Activated B cell treated with CpG ODN at 0.5 μM for 24 hours (primary cell): ENCODE results near the gene SKAP2. TPM values are rescaled to one million over a fixed set of nuclear protein-coding genes. Genes with fewer than 3 reads are reported as not detected.

Source experiments
- ATAC-seq: fragments of 200-7000 bp; cut with Tn5 transposase; one replicate; pipeline ENCODE4 v1.10.0; 2021; ENCODE audit warnings: low read depth, mild to moderate bottlenecking, moderate library complexity
- CTCF ChIA-PET: fragments of 350-600 bp; sonication (Branson Sonifier 250); formaldehyde crosslinking; loops from one replicate; lab custom pipeline; 2021; ENCODE audit warnings: antibody characterized with exemption; lab: Charles Lee
- POLR2A ChIA-PET: fragments of 350-600 bp; sonication (Branson Sonifier 250); formaldehyde crosslinking; loops from one replicate; lab custom pipeline; 2021; ENCODE audit warnings: antibody characterized with exemption; lab: Charles Lee
- DNase-seq: peaks from one replicate; pipeline ENCODE4 v3.0.0; 2022
- H3K27ac Mint-ChIP-seq: one replicate; pipeline ENCODE4 v1.8.0; 2020; ENCODE audit warnings: mixed read lengths
- H3K27me3 Mint-ChIP-seq: one replicate; pipeline ENCODE4 v1.8.0; 2021; ENCODE audit warnings: mixed read lengths
- H3K36me3 Mint-ChIP-seq: one replicate; pipeline ENCODE4 v1.8.0; 2021; ENCODE audit warnings: low read depth, mixed read lengths
- H3K4me1 Mint-ChIP-seq: one replicate; pipeline ENCODE4 v1.8.0; 2021; ENCODE audit warnings: mixed read lengths
- H3K4me3 Mint-ChIP-seq: one replicate; pipeline ENCODE4 v1.8.0; 2020; ENCODE audit warnings: mild to moderate bottlenecking, mixed read lengths
- H3K9me3 Mint-ChIP-seq: one replicate; pipeline ENCODE4 v1.8.0; 2020; ENCODE audit warnings: mixed read lengths
- CTCF ChIP-seq: fragments of 200-600 bp; IDR thresholded peaks from one replicate; pipeline ENCODE4 v1.8.0; 2022; ENCODE audit warnings: antibody characterized with exemption, mild to moderate bottlenecking
- intact Hi-C: fragments of 100-400 bp; cut with micrococcal nuclease; formaldehyde crosslinking; loops from one replicate; pipeline ENCODE4 v1.15.1; 2024
- total RNA-seq: library from RNA; stranded (reverse); gene quantifications from 2 replicates; pipeline ENCODE4 v1.2.3, GENCODE V29; 2022

The SKAP2 gene
- total RNA-seq, 1 donor from 2014 or later = 75.6 TPM

DNA sequence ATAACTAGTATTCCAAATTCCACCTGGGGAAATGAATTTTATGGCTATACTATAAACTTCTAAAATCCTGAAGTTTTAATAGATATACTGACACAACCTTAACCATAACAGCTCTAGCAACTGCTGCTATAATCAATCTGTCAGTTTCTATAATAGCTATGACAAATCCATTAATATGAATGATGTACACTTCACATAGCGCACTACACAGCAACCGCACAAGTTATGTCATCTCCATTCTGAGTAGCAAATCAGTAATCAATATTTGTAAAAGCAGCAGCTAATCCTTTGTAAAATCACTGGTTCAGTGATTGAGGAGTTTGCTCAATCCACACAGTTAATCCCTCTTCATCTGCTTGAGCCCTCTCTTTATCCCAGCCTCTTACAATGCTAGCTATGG is 105.3 kb downstream of the SKAP2 start:
- H3K27me3 Mint-ChIP-seq = no peaks in the 10 kb centered on the region
- intact Hi-C loops = no loop called here

GRCh38 chr7:26743205-26743604 is 121.2 kb downstream of the SKAP2 start:
- intact Hi-C loops = no loop called here
- POLR2A ChIA-PET = no interaction called here

More for the DNA sequence above, 105.3 kb downstream of the SKAP2 start:
- POLR2A ChIA-PET = interaction anchor here (0.5 to 0.6 kb wide), 2 partner anchors 382 to 423 kb away, joined by 4 read pairs; no protein-coding TSS in a partner anchor
- DNase-seq (no peak), ATAC-seq (no peak)
- Mint-ChIP-seq H3K9me3 (peaks cover 2% of the 10 kb centered on the region), H3K36me3 (peaks cover 26% of the 10 kb centered on the region), H3K4me3 (no peak overlapping the region), H3K27ac (no peak overlapping the region), H3K4me1 (peaks cover 4% of the 10 kb centered on the region)
- TF ChIP-seq CTCF = no peak
- CTCF ChIA-PET = no interaction called here

DNA sequence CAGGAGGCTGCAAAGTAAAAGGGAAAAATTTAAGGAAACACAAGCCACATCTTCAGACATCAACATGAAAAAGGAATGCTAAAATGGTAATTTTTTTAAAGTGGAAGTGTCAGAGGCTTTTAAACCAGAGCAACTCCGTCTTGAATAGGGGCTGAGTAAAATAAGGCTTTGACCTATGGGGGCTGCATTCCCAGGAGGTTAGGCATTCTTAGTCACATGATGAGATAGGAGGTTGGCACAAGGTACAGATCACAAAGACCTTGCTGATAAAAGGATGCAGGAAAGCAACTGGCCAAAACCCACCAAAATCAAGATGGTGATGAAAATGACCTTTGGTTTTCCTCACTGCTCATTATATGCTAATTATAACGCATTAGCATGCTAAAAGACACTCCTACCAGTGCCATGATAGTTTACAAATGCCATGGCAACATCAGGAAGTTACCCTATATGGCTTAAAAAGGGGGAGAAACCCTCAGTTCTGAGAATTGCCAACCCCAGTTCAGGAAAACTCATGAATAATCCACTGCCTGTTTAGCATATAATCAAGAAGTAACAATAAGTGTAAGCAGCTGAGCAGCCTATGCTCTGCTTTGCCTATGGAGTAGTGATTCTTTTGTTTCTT is 128.3 kb downstream of the SKAP2 start:
- Mint-ChIP-seq H3K4me1 (no peaks in the 10 kb centered on the region), H3K9me3 (no peaks in the 10 kb centered on the region), H3K36me3 (peaks cover 67% of the 10 kb centered on the region), H3K4me3 (no peak overlapping the region), H3K27me3 (no peaks in the 10 kb centered on the region), H3K27ac (no peak overlapping the region)
- ChIA-PET CTCF (no interaction called here), POLR2A (no interaction called here)
- DNase-seq (no peak), ATAC-seq (no peak)
- intact Hi-C loops = no loop called here
- TF ChIP-seq CTCF = no peak

More at GRCh38 chr7:26743205-26743604, 121.2 kb downstream of the SKAP2 start:
- H3K36me3 Mint-ChIP-seq = peaks cover 16% of the 10 kb centered on the region
- DNase-seq (no peak), ATAC-seq (no peak)
- H3K27ac Mint-ChIP-seq = no peak overlapping the region
- CTCF ChIA-PET = no interaction called here
- H3K27me3 Mint-ChIP-seq = no peaks in the 10 kb centered on the region
- no peaks in the 10 kb centered on the region for H3K4me1 Mint-ChIP-seq
- H3K4me3 Mint-ChIP-seq = no peak overlapping the region
- no peaks in the 10 kb centered on the region for H3K9me3 Mint-ChIP-seq
- no peak for TF ChIP-seq CTCF

DNA sequence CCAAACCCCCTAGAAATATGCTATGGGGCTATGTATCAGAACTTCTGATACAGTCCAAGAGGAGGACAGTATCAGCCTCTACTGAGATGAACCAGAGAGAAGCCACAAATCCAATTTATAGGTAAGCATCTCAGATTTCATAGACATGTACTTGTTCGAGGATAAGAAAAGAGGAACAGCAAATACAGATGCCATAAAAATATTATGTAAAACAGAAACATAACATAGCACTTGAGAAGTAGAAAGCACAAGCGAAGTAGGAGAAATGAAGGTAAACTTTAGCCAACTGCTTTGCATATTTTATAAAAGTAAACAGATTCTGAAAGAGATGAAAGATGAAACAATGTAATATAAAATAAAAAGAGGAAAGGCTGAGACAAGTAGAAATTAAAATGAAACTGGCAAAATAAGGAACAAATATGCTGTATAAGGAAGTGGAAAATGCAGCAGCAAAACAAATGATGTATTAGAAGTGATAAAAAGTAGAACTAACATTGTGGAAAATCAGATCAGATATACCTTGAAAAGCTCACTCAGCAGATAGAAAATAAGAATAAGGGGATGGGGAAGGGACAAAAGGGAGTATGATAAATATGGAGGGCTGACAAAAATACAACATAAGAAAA is 135.1 kb downstream of the SKAP2 start:
- intact Hi-C loops = no loop called here
- CTCF ChIA-PET = no interaction called here
- DNase-seq (no peak), ATAC-seq (no peak)
- H3K4me3 Mint-ChIP-seq = no peak overlapping the region
- peaks cover 19% of the 10 kb centered on the region for H3K4me1 Mint-ChIP-seq
- peaks cover 61% of the 10 kb centered on the region for H3K36me3 Mint-ChIP-seq
- H3K27me3 Mint-ChIP-seq = no peaks in the 10 kb centered on the region
- H3K27ac Mint-ChIP-seq = peak overlapping the region; percentile 47
- POLR2A ChIA-PET = no interaction called here
- H3K9me3 Mint-ChIP-seq = peaks cover 3% of the 10 kb centered on the region
- no peak for TF ChIP-seq CTCF

GRCh38 chr7:26726051-26726450 is 138.3 kb downstream of the SKAP2 start:
- intact Hi-C loops = no loop called here
- no peak overlapping the region for H3K4me3 Mint-ChIP-seq
- TF ChIP-seq CTCF = no peak
- peaks cover 25% of the 10 kb centered on the region for H3K4me1 Mint-ChIP-seq
- H3K27ac Mint-ChIP-seq = no peak overlapping the region
- H3K36me3 Mint-ChIP-seq = peaks cover 49% of the 10 kb centered on the region
- DNase-seq (no peak), ATAC-seq (no peak)
- ChIA-PET POLR2A (no interaction called here), CTCF (no interaction called here)
- H3K9me3 Mint-ChIP-seq = peaks cover 3% of the 10 kb centered on the region
- H3K27me3 Mint-ChIP-seq = no peaks in the 10 kb centered on the region
